ENCODE measurements around the gene GATA5.

DNA sequence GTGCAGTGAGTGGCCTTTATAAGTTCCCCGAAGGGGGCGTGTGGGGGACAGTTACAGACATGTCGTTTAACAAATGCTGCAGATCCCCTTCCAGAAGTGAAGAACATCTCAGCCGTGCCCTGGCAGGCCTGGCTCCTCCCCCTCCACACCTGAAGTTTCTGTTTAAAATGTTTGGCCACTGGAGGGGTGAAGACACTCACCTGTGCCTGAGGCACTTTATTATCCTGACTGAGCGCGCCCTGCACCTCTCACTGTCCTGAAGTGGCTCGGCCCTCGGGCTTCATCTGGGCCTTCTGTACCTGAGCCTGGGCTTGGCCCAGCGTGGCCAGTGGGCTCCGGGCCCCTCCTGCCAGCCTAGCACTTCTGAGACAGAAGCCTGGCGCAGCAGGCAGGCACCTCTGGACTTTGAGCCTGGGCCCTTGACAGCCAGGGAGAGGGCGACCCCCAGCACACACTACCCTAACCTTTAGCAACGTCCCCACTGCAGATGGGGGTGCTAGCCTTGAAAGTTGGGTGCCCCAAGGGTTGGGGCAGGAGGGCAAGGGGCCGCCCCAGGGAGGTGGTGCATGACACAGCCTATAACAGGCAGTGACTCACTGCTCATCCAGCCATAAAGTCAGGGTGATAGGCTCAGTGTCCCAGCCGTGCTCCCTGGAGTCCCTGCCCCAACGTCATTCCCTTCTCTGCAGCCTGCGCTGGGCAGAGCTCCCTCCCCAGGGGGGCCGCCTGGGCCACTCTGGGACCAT, 13.6 kb upstream of the GATA5 start:
- no peak for TF ChIP-seq POLR2A (IDR thresholded peaks at IDR 0.05)
- TF ChIP-seq, protein P1, sequence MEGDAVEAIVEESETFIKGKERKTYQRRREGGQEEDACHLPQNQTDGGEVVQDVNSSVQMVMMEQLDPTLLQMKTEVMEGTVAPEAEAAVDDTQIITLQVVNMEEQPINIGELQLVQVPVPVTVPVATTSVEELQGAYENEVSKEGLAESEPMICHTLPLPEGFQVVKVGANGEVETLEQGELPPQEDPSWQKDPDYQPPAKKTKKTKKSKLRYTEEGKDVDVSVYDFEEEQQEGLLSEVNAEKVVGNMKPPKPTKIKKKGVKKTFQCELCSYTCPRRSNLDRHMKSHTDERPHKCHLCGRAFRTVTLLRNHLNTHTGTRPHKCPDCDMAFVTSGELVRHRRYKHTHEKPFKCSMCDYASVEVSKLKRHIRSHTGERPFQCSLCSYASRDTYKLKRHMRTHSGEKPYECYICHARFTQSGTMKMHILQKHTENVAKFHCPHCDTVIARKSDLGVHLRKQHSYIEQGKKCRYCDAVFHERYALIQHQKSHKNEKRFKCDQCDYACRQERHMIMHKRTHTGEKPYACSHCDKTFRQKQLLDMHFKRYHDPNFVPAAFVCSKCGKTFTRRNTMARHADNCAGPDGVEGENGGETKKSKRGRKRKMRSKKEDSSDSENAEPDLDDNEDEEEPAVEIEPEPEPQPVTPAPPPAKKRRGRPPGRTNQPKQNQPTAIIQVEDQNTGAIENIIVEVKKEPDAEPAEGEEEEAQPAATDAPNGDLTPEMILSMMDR (IDR thresholded peaks at IDR 0.05 in 4 of 5, conservative IDR thresholded peaks at IDR 0.05 in 1 of 5) = no peak

Data from gastrocnemius medialis (tissue), 4 donors.